Peyer's patch (tissue), 4 donors: ENCODE data around the gene CCDC12. TPM values are rescaled to one million over a fixed set of nuclear protein-coding genes. Genes with fewer than 3 reads are reported as not detected.

Source experiments
- DNase-seq, 3 donors: peaks; one replicate each; pipeline ENCODE4 v3.0.0-alpha.2; 2017 to 2019
- H3K27ac ChIP-seq, 4 donors: fragments of 200-600 bp; sonication (generic); one replicate each; pipeline ENCODE4 v1.5.1; 2016 to 2019
- H3K27me3 ChIP-seq, 2 donors: fragments of 200-600 bp; sonication (generic); one replicate each; pipeline ENCODE4 v1.5.1; 2019
- H3K36me3 ChIP-seq, 3 donors: fragments of 200-600 bp; sonication (generic); one replicate each; pipeline ENCODE4 v1.5.1; 2016 to 2019
- H3K4me1 ChIP-seq, 4 donors: fragments of 200-600 bp; sonication (generic); one replicate each; pipeline ENCODE4 v1.5.1; 2016 to 2019
- H3K4me3 ChIP-seq, 4 donors: fragments of 200-600 bp; sonication (generic); 1 replicate in 3 of 4; 2 replicates in 1 of 4; pipeline ENCODE4 v1.5.1; 2016 to 2019; ENCODE audit warnings: mild to moderate bottlenecking in 1 of 4
- H3K9me3 ChIP-seq, 4 donors: fragments of 200-600 bp; sonication (generic); one replicate each; pipeline ENCODE4 v1.5.1; 2016 to 2019; ENCODE audit warnings: mild to moderate bottlenecking in 1 of 4
- CTCF ChIP-seq, 6 experiments: fragments of 450-650 bp in 4 of 6; fragments of 200-600 bp in 2 of 6; sonication (generic) in 1 of 6; IDR thresholded peaks; one replicate each; pipeline ENCODE4 v1.5.1; 2017 to 2019; ENCODE audit warnings: antibody characterized with exemption in 6 of 6, mild to moderate bottlenecking in 3 of 6, moderate library complexity in 1 of 6
- POLR2A ChIP-seq, 2 donors: fragments of 450-650 bp; IDR thresholded peaks; one replicate each; pipeline ENCODE4 v1.5.1; 2017; ENCODE audit warnings: antibody characterized with exemption in 2 of 2, mild to moderate bottlenecking in 2 of 2, moderate library complexity in 2 of 2
- total RNA-seq, 4 donors: library from RNA; depleted of rRNA; stranded (reverse); fragments of >200 nt; gene quantifications; one replicate each; pipeline ENCODE4 v1.1.0, GENCODE V29; 2016

CCDC12 gene
- total RNA-seq, 4 donors from 2014 or later: 41.7 to 90.0 (median 59.2) TPM

GRCh38 chr3:46943237-46944187 lies 33.0 kb downstream of the CCDC12 start:
- peaks cover 9 to 93% (median 34%) of the 10 kb centered on the region in 4 donors for H3K4me1 ChIP-seq
- H3K27ac ChIP-seq: peak overlapping the region in 3 of 4 donors; percentile 81 to 91 (median 90)
- H3K9me3 ChIP-seq: no peaks in the 10 kb centered on the region
- DNase-seq: peak in 2 of 3 donors; percentile 71 to 75
- peak overlapping the region in 2 of 4 donors; percentile 22 to 23 for H3K4me3 ChIP-seq
- H3K36me3 ChIP-seq: peaks cover 0 to 18% (median 0%) of the 10 kb centered on the region in 3 donors
- TF ChIP-seq CTCF (IDR thresholded peaks at IDR 0.05) (no peak), POLR2A (IDR thresholded peaks at IDR 0.05) (peak in 1 of 2 donors; percentile 27)
- no peaks in the 10 kb centered on the region for H3K27me3 ChIP-seq

GRCh38 chr3:46942481-46943236 lies 33.9 kb downstream of the CCDC12 start:
- DNase-seq: peak in 1 of 3 donors; percentile 54
- peak overlapping the region in 3 of 4 donors; percentile 81 to 91 (median 90) for H3K27ac ChIP-seq
- TF ChIP-seq POLR2A (IDR thresholded peaks at IDR 0.05) (no peak), CTCF (IDR thresholded peaks at IDR 0.05) (no peak)
- H3K27me3 ChIP-seq: no peaks in the 10 kb centered on the region
- H3K4me1 ChIP-seq: peaks cover 3 to 92% (median 33%) of the 10 kb centered on the region in 4 donors
- H3K9me3 ChIP-seq: no peaks in the 10 kb centered on the region
- H3K4me3 ChIP-seq: peak overlapping the region in 2 of 4 donors; percentile 22 to 23
- H3K36me3 ChIP-seq: peaks cover 0 to 23% (median 0%) of the 10 kb centered on the region in 3 donors

GRCh38 chr3:46942076-46942475 lies 34.5 kb downstream of the CCDC12 start:
- Histone ChIP-seq H3K36me3 (peaks cover 0 to 29% (median 0%) of the 10 kb centered on the region in 3 donors), H3K9me3 (no peaks in the 10 kb centered on the region), H3K4me3 (no peak overlapping the region), H3K27me3 (no peaks in the 10 kb centered on the region), H3K27ac (peak overlapping the region in 3 of 4 donors; percentile 81 to 91 (median 90)), H3K4me1 (peaks cover 3 to 86% (median 28%) of the 10 kb centered on the region in 4 donors)
- DNase-seq: peak in 2 of 3 donors; percentile 68 to 75
- TF ChIP-seq CTCF (IDR thresholded peaks at IDR 0.05): no peak
- TF ChIP-seq POLR2A (IDR thresholded peaks at IDR 0.05): peak in 1 of 2 donors; percentile 37

- TF ChIP-seq CTCF (IDR thresholded peaks at IDR 0.05) (no peak), POLR2A (IDR thresholded peaks at IDR 0.05) (no peak)
- Histone ChIP-seq H3K4me1 (peaks cover 3 to 84% (median 20%) of the 10 kb centered on the region in 4 donors), H3K9me3 (no peaks in the 10 kb centered on the region), H3K4me3 (no peak overlapping the region), H3K27ac (peak overlapping the region in 2 of 4 donors; percentile 3 to 60), H3K27me3 (no peaks in the 10 kb centered on the region), H3K36me3 (peaks cover 0 to 29% (median 0%) of the 10 kb centered on the region in 3 donors)
- DNase-seq: peak in 1 of 3 donors; percentile 39
These were observed 36.7 kb downstream of the CCDC12 start for GRCh38 chr3:46939578-46940445.
